Right forelimb (tissue), 1 donor: ENCODE measurements around the gene PHACTR1.

ENCODE experiments used
- DNase-seq: peaks from one replicate; pipeline ENCODE4 v3.0.0-alpha.2; 2018

Gene PHACTR1

DNA sequence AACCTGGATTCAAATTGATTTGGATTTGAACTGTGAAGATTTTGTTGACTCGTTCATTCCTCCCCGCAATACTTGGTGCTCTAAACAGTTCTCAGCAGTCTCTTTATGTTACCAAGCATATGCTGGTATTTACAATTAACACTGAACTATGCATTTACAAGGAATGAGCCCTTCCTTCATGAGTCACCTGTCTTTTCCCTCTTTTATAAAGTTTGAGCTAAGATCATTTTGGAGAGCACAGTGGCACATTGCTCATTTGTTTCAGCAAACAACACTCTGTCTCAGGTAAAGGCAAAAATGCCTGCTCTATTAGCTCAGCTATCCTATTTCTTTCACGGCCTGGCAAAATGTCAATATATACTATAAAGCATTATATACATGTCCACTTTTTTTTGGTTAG lies 285.4 kb downstream of the PHACTR1 start:
- no peak for DNase-seq

- no peak for DNase-seq
Measured at GRCh38 chr6:13004601-13005000, 288.0 kb downstream of the PHACTR1 start.

GRCh38 chr6:13005994-13006393 lies 289.4 kb downstream of the PHACTR1 start:
- no peak for DNase-seq

- DNase-seq, result no peak
Measured at GRCh38 chr6:13006578-13007300, 290.2 kb downstream of the PHACTR1 start.

GRCh38 chr6:13007744-13008143 lies 291.2 kb downstream of the PHACTR1 start:
- no peak for DNase-seq

- DNase-seq, result no peak
Measured at GRCh38 chr6:13009031-13009430, 292.5 kb downstream of the PHACTR1 start.

- DNase-seq, result no peak
Measured at GRCh38 chr6:13009461-13009860, 292.9 kb downstream of the PHACTR1 start.

GRCh38 chr6:13011612-13012146 lies 295.1 kb downstream of the PHACTR1 start:
- DNase-seq, result no peak

DNA sequence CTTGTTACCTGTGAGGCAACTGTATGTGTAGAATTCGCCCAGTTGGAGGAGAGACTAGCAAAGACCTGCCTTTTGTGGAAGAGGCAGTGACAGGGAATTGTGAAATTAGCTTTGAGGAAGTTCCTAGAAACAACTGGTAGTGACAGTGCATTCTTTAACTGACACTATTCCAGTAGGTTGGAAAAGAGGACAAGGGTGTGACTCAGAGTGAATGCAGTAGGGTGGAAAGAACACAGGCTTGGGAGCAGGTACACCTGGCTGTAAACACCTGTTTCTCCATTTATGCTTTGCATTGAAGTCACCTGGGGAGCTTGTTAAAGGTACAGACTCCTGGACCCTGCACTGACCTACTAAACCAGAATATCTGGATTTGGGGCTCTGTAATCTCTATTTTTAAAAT lies 295.7 kb downstream of the PHACTR1 start:
- no peak for DNase-seq

GRCh38 chr6:13012977-13013680 lies 296.6 kb downstream of the PHACTR1 start:
- DNase-seq, result peak; percentile 48

DNA sequence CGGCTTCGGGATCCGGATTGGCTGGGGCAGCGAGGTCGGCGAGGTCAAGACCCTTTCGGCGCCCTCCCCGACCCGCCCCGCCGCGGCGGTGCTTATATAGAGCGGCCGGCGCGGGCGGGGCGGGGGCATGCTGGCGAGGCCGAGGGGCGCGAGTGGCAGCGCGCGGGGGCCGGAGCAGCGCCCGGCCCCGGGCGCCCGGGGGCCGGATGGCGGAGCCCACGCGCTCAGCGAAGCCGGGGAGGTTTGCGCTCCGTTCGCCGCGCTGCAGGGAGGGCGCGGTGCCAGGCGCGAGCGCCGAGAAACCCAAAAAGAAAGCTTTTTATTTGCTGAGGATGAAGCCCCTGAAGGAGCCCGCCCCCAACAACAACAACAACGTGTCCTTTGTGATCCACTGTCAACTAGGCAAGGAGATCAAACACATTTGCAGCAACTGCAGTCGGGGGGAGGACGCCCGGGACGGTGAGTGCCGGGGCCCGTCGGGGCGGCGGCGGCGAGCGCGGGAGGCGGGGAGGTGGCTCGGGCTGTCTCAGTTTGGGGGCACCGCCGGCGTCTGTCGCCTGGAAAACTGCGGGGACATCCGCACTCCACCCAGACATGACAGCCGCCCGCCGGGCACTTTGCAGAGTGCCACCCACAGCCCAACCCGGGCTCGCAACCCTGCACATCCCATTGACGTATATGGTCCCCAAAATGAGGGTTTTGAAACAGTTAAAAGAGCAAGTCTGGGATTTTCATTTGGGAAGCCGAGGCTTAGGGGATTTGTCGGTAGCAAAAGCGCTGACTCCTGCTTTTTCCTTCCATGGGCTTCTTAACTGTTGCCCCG lies 297.3 kb downstream of the PHACTR1 start:
- peak; percentile 61 for DNase-seq

DNA sequence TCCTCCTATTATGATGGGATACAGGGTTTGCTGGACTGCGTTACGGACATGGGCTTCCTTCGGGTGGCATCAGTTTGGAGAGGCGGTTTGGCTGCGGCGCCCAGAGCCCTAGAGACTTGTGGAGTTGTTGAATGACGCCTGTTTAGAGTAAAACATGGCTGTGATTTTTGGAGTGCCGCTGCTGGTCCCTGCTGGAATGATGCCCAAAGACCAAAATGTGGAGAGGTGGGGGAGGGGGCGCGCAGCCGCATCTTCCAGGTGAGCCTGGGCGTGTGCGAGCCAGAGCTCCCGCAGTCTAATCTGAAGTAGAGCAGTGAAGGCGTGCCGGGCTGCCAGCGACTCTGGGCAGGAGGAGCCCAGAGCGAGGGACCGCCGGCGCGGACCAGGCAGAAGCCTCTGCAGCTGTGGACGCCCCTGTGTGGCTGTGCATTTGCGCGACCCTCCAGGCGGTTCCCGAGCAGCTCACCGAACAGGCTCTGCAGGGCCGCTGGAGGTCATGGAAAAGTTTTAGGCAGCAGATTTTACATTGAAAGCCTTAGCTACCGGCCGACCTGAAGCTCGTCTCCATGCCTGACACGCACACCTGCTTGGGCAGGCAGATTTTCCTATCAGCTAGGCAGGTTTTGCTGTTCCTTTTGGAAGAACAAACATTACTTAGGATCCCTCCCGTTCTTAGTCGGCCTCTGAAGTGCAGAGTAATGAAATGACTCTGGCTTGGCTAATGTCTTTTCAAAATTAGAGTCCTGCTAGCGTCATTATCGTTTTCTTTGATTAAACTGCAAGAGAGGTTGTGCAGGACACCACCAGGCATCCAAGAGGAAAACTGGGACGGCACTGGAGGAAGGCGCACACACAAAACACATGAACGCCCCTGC lies 298.2 kb downstream of the PHACTR1 start:
- DNase-seq, result no peak

DNA sequence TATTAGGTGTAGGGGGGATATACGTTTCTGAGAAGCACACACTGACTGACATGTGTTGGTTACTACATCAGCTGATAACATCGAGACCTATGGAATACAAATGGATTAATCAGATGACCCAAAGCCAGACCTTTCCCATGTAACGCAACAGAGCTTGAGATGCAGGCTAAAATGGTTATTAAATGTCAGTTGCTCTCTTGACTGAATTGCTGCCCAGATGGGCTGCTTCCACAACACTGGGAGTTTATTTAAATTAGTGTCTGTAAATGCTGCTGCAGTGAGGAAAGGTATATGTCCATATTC lies 298.8 kb downstream of the PHACTR1 start:
- no peak for DNase-seq

DNA sequence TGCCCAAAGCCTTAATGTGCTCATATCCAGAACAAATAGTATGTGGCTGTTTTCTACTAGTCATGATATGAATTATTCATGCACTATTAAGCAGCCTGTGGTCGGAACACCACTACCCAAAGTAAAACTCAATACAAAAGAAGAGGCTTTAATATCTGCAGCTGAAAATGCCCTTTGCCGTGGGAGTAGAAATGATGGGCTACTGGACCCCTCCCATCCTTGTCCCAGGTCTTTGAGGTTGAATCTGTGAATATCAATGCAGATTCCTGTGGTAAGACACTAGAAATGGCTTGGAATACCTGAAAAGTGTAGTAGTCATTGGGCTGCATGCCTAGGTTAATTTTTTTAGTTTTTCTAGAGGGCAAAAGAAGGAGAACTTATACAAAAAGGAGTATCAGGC lies 308.0 kb downstream of the PHACTR1 start:
- DNase-seq, result no peak

DNA sequence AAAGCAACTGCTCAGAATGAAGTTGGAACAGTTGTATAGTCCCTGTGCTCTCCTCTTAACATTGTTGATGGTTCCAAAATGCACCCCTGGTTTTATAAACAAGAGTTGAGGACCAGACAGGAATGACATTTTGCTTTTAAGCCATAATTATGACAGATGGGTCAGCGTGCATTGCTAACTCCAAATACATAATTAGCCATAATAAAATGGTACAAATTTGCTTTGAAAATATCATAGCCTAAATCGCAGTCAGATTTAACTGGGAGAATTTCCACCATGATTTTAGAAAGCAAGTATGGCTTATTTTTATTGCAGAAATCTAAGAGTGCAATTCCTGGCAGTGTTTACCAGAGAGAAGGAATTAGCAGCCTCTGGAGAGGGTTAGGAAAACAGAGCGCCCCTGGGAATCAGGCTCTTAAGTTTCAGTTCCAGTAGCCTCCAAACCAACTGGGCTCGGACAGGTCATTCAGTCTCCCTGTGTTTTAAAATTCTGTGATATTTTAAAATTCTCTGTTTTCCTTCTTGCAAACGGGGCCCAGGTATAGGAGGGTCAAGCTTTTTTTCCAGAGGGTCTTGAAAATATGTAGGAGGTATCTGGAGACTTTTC lies 309.4 kb downstream of the PHACTR1 start:
- DNase-seq, result no peak

DNA sequence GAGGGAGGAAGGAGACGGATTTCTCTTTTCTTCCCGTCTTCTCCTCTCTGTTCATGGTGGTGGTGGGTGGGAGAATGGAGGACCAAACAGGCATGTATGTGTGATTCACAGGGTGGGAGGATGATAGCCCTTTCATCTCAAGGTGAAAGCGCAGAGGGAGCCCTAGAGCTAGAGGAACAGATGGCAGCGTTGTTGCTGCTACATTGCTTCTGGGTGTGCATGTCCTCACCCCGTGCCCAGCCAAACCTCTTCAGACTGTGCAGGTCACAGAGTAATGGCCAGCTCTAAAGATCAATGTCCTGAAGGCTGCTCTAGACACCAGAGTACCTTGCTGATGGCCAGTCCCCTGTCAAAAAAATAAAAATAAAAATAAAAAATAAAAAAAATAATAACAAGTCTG lies 310.0 kb downstream of the PHACTR1 start:
- no peak for DNase-seq

- DNase-seq, result no peak
Measured at GRCh38 chr6:13027207-13027606, 310.6 kb downstream of the PHACTR1 start.

- no peak for DNase-seq
Measured at GRCh38 chr6:13030396-13030795, 313.8 kb downstream of the PHACTR1 start.

- DNase-seq, result no peak
Measured at GRCh38 chr6:13032566-13032965, 316.0 kb downstream of the PHACTR1 start.

DNA sequence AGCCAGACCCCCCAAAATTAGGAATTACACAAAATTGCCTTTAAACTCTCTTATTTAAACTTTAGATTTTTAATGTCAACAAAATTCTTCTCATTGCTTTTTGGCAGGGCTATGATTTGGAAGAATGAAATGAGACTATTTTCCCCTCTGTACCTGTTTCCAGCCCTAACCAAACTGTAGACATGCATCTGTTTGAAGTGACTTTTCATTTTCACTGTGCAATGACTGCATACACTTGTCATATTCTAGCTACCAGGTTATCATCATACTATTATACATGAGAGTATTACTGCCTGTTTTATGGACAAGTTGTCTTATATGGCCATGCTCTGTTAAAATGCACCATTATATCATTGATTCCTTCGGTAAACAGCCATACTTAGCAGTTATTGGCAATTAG lies 316.6 kb downstream of the PHACTR1 start:
- no peak for DNase-seq

GRCh38 chr6:13034316-13034715 lies 317.7 kb downstream of the PHACTR1 start:
- no peak for DNase-seq

GRCh38 chr6:13035606-13036005 lies 319.0 kb downstream of the PHACTR1 start:
- DNase-seq, result no peak
